ENCODE results near the gene SPEF2.

The SPEF2 gene

DNA sequence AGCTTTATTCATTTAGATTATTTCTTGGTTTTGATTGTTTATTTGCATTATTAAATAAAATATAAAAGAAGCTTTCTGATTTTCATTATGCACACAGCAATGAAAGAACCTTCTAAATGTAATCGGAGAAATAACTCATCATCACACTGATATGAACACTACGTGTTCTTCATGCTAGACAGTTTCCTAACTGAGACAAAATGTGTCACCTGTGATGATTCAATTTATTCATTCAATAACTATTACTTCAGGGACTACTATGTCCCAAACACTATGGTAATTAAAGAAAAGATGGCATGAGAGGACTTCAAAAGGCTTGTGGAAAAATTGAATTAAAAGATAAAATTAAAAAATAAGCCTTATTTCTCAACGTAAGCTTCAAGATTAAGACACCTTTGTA lies 118.1 kb downstream of the SPEF2 start:
- no peak for DNase-seq

DNA sequence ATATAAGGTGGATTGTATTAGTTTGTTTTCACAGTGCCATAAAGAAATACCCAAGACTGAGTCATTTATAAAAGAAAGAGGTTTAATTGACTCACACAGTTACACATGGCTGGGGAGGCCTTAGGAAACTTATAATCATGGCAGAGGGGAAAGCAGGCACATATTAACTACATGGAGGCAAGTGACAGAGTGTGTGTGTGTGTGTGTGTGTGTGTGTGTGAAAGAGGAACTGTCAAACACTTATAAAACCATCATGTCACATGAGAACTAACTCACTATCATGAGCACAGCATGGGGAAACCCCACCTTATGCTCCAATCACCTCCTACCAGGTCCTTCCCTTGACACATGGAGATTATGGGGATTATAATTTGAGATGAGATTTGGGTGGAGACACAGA lies 118.6 kb downstream of the SPEF2 start:
- DNase-seq = no peak

GRCh38 chr5:35741126-35741716 lies 123.6 kb downstream of the SPEF2 start:
- no peak for DNase-seq

DNA sequence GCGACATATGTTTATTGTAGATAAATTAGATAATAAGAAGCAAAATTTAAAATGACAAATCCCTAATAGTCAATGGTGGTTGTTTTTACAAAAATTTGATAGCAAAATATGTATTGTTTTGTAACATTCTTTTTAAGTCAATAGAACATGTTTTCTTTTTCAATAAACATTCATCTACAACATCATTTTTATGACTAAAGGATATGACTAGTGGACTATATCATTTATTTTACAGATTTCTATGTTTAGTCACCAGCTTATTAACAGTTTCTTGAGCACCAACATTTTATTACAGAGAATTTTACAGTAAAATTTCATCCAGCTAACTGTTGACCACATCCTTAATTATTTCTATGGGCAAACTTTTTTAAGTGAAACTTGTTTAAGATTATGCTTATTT lies 124.3 kb downstream of the SPEF2 start:
- DNase-seq = no peak

DNA sequence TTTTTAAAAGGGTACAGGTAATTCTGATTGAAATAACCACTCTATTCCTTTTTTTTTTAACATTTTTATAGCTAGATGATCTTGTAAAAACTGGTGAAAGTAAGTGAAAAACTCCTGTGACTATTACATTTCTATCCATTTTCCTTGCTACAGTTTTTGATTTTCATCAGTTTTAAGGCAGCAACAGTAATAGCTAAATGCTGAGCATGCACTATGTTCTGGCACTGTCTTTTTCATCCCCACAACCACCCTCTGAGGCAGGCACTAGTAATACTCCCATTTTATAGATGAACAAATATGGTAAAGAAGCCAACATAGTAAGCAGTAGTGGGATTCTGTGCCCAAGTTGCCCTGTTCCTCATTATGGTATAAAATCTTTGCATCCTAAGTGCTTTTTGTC lies 126.0 kb downstream of the SPEF2 start:
- no peak for DNase-seq

DNA sequence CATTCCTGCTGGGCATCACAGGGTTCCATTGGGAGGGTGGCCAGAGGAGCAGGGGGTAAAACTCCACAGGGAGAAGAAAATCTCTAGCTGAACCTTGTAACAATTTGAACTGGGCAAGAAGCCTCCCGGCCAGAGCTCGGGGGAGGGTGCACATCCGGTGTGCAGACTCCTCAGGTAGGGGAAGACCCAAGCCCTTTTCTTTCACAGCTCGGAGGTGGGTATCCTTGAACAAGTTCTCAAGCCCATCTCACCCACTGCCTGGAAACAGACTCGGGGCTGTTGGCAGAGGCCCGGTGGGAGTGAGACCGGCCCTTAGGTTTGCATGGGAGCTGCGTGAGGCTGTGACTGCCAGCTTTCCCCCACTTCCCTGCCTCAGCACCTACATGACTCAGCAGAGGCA lies 127.5 kb downstream of the SPEF2 start:
- no peak for DNase-seq

DNA sequence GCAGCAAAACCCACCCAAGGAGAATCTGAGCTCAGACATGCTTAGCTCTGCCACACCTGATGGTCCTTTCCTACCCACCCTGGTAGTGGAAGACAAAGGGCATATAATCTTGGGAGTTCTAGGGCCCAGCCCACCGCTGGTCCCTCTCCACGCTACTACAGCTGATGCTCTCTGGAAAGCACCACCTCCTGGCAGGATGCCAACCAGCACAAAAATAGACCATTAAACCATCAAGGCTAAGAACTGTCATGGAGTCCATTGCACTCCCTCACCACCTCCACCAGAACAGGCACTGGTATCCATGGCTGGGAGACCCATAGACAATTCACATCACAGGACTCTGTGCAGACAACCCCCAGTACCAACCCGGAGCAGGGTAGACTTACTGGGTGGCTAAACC lies 128.0 kb downstream of the SPEF2 start:
- DNase-seq = no peak

- no peak for DNase-seq
Measured at GRCh38 chr5:35752012-35752411, 134.3 kb downstream of the SPEF2 start.

- no peak for DNase-seq
Measured at GRCh38 chr5:35753500-35753899, 135.8 kb downstream of the SPEF2 start.

- DNase-seq = no peak
Measured at GRCh38 chr5:35754481-35754880, 136.8 kb downstream of the SPEF2 start.

DNA sequence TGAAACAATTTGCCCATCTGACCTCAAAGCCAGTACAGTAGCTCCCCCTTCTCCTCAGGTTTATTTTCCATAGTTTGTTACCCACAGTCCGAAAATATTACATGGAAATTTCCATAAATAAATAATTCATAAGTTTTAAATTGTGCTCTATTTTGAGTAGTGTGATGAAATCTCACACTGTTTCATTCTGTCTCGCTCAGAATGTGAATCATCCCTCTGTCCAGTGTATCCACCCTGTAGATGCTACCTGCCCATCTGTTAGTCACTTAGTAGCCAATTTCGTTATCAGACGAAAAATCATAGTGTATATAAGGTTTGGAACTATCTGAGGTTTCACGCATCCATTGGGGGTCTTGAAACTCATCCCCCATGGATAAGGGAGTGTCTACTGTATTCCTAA lies 138.3 kb downstream of the SPEF2 start:
- DNase-seq = no peak

DNA sequence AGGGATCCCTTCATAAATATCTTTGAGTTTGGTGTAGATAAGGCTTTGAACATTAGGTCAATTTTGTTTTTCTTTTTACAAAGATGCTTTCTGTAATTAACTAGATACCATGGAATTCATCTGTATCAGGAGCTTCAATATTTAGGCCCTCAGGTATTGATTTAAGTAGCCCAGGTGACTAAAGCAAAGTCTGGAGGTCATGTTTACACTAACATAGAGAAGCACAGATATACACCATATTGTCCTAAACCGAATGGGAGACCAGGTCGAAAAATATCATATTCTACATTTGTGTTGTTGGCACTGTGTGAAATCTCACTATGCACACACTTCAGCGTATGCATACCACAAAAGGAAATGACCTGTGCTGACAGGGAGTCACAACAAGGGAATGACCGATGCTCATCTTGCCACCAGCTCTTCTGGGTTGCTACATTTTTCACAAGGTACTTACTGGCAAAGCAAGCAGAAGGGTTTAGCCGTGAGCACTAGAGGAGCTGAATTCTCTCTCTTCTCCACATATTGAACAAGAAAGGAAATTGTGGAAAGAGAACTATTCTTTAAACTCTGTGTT lies 140.6 kb downstream of the SPEF2 start:
- DNase-seq = no peak

- DNase-seq = no peak
Measured at GRCh38 chr5:35761541-35761940, 143.9 kb downstream of the SPEF2 start.

- no peak for DNase-seq
Measured at GRCh38 chr5:35762368-35762767, 144.7 kb downstream of the SPEF2 start.

DNA sequence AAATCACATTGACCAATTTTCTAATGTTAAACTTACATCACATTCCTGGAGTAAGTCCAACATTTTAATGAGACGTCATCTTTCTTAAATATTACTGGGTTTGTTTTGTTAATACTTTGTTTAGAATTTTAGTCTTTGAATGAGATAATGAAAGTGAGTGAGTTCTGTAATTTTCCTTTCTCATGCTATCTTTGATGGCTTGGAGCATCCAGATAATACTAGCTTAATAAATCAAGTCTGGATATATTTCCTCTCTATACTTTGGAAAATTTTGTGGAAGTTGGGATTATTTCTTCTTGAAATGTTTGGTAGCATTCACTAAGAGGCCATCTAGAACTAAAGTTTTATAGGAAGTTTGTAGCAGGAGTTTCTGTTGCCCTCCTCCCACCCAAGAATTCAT lies 148.3 kb downstream of the SPEF2 start:
- DNase-seq = no peak

DNA sequence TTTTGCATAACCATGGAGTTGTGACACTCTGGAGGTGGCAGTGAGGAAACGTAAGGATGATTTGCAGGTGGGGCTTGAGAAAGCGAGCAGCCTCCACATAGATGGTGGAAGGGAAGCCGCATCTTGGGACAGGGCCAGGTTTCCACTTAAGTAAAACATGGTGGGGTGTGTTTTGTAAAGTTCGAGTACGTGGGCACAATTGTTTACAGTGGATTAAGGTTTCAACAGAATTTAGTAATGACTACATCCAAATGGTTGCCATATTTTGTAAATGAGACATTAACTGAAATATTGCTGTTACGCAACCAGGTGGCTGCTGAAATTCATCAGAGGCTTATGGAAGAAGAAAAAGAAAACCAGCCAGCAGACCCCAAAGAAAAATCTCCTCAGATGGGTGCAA lies 153.6 kb downstream of the SPEF2 start:
- DNase-seq = no peak

DNA sequence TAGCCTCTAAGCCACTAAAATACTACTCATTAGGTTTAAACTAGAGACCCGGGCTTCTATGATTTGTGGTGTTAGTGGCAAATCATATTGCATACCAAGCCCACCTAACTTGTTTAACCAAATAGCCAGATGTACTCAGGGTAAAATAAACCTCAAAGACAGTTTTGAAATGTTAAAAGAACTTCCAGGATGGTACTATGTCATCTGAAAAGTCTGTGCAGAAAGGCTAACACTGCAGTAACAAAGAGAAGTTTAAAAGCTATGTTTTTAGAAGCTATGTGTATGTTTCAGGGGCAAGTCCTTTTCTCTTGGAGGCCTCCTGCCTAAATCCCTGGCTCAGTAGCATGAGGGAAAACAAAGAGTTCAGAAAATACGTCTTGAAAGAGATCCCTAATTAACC lies 154.2 kb downstream of the SPEF2 start:
- no peak for DNase-seq

DNA sequence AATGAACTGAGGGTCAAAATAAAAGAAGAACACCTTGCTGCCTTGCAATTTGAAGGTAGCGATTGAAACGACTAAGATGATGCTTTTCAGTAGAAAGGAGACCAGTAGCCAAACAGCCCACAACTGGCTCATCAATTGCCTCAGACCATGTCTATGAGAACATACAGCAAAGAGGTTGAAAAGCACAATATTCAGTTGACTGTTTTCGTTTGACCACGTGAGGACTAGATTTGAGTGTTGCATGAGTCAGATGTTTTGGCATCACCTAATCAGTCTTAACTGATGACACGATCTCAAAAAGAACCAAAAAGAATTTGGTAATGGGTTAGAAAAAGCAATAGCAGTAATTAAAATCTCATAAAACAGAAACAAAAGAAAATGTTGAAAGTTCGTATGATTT lies 156.3 kb downstream of the SPEF2 start:
- DNase-seq = no peak

GRCh38 chr5:35776757-35777156 lies 159.1 kb downstream of the SPEF2 start:
- no peak for DNase-seq

- peak; percentile 93 for DNase-seq
Measured at GRCh38 chr5:35777358-35778087, 159.9 kb downstream of the SPEF2 start.

- DNase-seq = no peak
Measured at GRCh38 chr5:35778259-35778769, 160.7 kb downstream of the SPEF2 start.

- no peak for DNase-seq
Measured at GRCh38 chr5:35780236-35780635, 162.6 kb downstream of the SPEF2 start.

- DNase-seq = no peak
Measured at GRCh38 chr5:35781181-35781790, 163.6 kb downstream of the SPEF2 start.

- DNase-seq = no peak
Measured at GRCh38 chr5:35783551-35783950, 165.9 kb downstream of the SPEF2 start.

Data from NCI-H2171 (cell line).